Measurements from ENCODE around the gene KCNK7.

GRCh38 chr11:65642014-65642671 is 46.5 kb upstream of the KCNK7 start:
- TF ChIP-seq SIN3A (IDR thresholded peaks at IDR 0.05; ENCODE audit: borderline replicate concordance, insufficient read depth, low read length) (no peak), TAF1 (IDR thresholded peaks at IDR 0.05; ENCODE audit: borderline replicate concordance, insufficient read depth, low read length) (no peak)

Data from PFSK-1 (cell line).